ENCODE measurements around the gene LCOR. TPM values are rescaled to one million over a fixed set of nuclear protein-coding genes. Genes with fewer than 3 reads are reported as not detected.

The LCOR gene
- total RNA-seq, 1 experiment from 2014 or later: 42.1 TPM

DNA sequence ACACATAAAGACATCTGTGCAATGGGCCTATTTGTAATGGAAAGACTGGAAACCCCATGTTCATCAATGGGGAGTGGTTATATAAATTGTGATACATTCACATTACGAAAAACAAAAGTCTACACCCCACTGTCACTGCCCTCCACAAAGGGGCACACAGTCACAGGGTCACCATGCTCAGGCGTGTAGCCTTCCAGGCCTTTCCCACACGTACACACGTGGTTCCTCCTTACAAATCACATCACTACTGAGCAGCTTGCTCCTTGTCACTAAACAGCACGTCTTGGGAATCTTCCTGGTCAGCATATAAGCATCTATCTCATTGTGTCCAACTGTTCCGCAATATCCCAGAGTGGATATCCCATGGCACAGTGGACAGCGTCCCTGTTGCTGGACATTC, 190.5 kb downstream of the LCOR start:
- Mint-ChIP-seq H3K27me3 (ENCODE audit: low read depth) (peaks cover 2% of the 10 kb centered on the region; the same call in 1 of the 2 replicates), H3K27ac (no peak overlapping the region)
- no peak overlapping the region for H3K27ac ChIP-seq (ENCODE audit: insufficient read length, low read depth, low read length)

More for the DNA sequence above, 190.5 kb downstream of the LCOR start:
- Histone ChIP-seq H4K20me1 (ENCODE audit: control insufficient read depth, insufficient read depth, insufficient read length) (no peaks in the 10 kb centered on the region), H2BK20ac (ENCODE audit: low read depth, low read length, poor library complexity, severe bottlenecking) (no peak overlapping the region), H3K56ac (ENCODE audit: insufficient read length, low read depth, low read length) (no peak overlapping the region), H3K18ac (ENCODE audit: insufficient read length, low read depth, low read length) (no peak overlapping the region), H3K4me2 (ENCODE audit: insufficient read depth, insufficient read length, low read length) (no peak overlapping the region), H3K23me2 (ENCODE audit: insufficient read length, low read depth, low read length, poor library complexity, severe bottlenecking) (no peaks in the 10 kb centered on the region), H3K4me1 (ENCODE audit: insufficient read depth, low read length) (no peaks in the 10 kb centered on the region), H3K4ac (ENCODE audit: low read depth, low read length) (no peak overlapping the region), H4K5ac (ENCODE audit: insufficient read length, low read depth, low read length) (no peak overlapping the region), H2BK15ac (ENCODE audit: low read depth, low read length) (no peak overlapping the region), H3K79me1 (ENCODE audit: insufficient read depth, low read depth, low read length, poor library complexity, severe bottlenecking) (no peaks in the 10 kb centered on the region), H2AK5ac (ENCODE audit: insufficient read length, low read length) (no peak overlapping the region), H3K9me3 (ENCODE audit: control insufficient read depth, low read depth, low read length) (no peaks in the 10 kb centered on the region), H4K91ac (ENCODE audit: insufficient read length, low read depth, low read length) (no peak overlapping the region), H2AFZ (ENCODE audit: low read length) (no peak overlapping the region), H3K14ac (ENCODE audit: insufficient read depth, low read length) (no peak overlapping the region), H3T11ph (ENCODE audit: low read length) (no peak overlapping the region), H3K79me2 (ENCODE audit: insufficient read depth, low read length) (no peaks in the 10 kb centered on the region), H3K23ac (ENCODE audit: insufficient read length, low read depth, low read length) (no peak overlapping the region), H3K27me3 (ENCODE audit: insufficient read depth, low read length) (no peaks in the 10 kb centered on the region), H2BK120ac (ENCODE audit: low read depth, low read length, poor library complexity, severe bottlenecking) (no peak overlapping the region), H4K8ac (replicated peaks; ENCODE audit: insufficient read length, low read depth, low read length) (no peak overlapping the region), H3K9ac (ENCODE audit: extremely low read depth, insufficient read length, low read length) (no peak overlapping the region), H2BK12ac (ENCODE audit: insufficient read length, low read depth, low read length) (no peak overlapping the region), H2BK5ac (ENCODE audit: insufficient read length, low read length) (no peak overlapping the region)
- no peaks in the 10 kb centered on the region for H3K9me3 Mint-ChIP-seq
- peaks cover 10 to 26% of the 10 kb centered on the region in 2 experiments for H3K4me1 Mint-ChIP-seq
- no peak for TF ChIP-seq CTCF (conservative IDR thresholded peaks at IDR 0.05)
- no peak for DNase-seq
- H3K36me3 Mint-ChIP-seq (ENCODE audit: insufficient read depth in 1 of 3, low read depth in 3 of 3): no peaks in the 10 kb centered on the region
- no peak overlapping the region for H3K4me3 Mint-ChIP-seq
- WGBS (ENCODE audit: extremely low coverage, insufficient read length, low lambda C conversion rate): no CpG with 5 or more reads among the region's 7 CpGs

Measured in H9 (cell line).